Mesenchymal stem cell (in vitro differentiated cells and primary cell): ENCODE results near the gene EFEMP2.

Source experiments
- DNase-seq: peaks from one replicate; pipeline ENCODE4 v3.0.0-alpha.2; 2013
- H2AFZ ChIP-seq: one replicate; pipeline ENCODE4 v1.6.1; 2013; ENCODE audit warnings: low read depth, mild to moderate bottlenecking, control low read depth, inconsistent platforms, low read length, moderate library complexity
- H2AK5ac ChIP-seq: 2 replicates; pipeline ENCODE4 v1.6.1; 2013; ENCODE audit warnings: low read length, moderate library complexity, mild to moderate bottlenecking, inconsistent platforms; ENCODE audit not compliant: severe bottlenecking
- H2BK120ac ChIP-seq: one replicate; pipeline ENCODE4 v1.6.1; 2013; ENCODE audit warnings: low read depth, mild to moderate bottlenecking, inconsistent platforms, low read length, moderate library complexity
- H2BK12ac ChIP-seq, 2 experiments: one replicate each; pipeline ENCODE4 v1.6.1; 2013; ENCODE audit warnings: inconsistent platforms in 2 of 2, low read length in 2 of 2, mild to moderate bottlenecking in 2 of 2, moderate library complexity in 2 of 2, control low read depth in 1 of 2
- H2BK15ac ChIP-seq: one replicate; pipeline ENCODE4 v1.6.1; 2013; ENCODE audit warnings: mild to moderate bottlenecking, low read depth, inconsistent platforms; ENCODE audit not compliant: poor library complexity, severe bottlenecking
- H2BK5ac ChIP-seq: 2 replicates; pipeline ENCODE4 v1.6.1; 2013; ENCODE audit warnings: low read depth, mild to moderate bottlenecking, low read length, control low read depth, inconsistent platforms; ENCODE audit not compliant: poor library complexity, severe bottlenecking
- H3K14ac ChIP-seq, 2 experiments: one replicate each; pipeline ENCODE4 v1.6.1; 2013; ENCODE audit warnings: inconsistent platforms in 2 of 2, low read length in 2 of 2, control low read depth in 1 of 2, mild to moderate bottlenecking in 1 of 2, moderate library complexity in 1 of 2
- H3K18ac ChIP-seq, 2 experiments: one replicate each; pipeline ENCODE4 v1.6.1; 2013; ENCODE audit warnings: inconsistent platforms in 2 of 2, low read length in 2 of 2, control low read depth in 1 of 2, low read depth in 1 of 2, mild to moderate bottlenecking in 1 of 2
- H3K23ac ChIP-seq, 2 experiments: one replicate each; pipeline ENCODE4 v1.6.1; 2013; ENCODE audit warnings: inconsistent platforms in 2 of 2, low read length in 2 of 2, mild to moderate bottlenecking in 2 of 2, moderate library complexity in 2 of 2, control low read depth in 1 of 2
- H3K27ac ChIP-seq: 2 replicates; pipeline ENCODE4 v1.5.1; 2013; ENCODE audit warnings: mild to moderate bottlenecking, moderate library complexity, low read length, control low read depth, inconsistent platforms; ENCODE audit not compliant: poor library complexity, severe bottlenecking
- H3K27me3 ChIP-seq, 2 experiments: 2 replicates each; pipeline versions ENCODE4 v1.6.1 to v1.7.0; 2013; ENCODE audit warnings: low read length in 2 of 2, mild to moderate bottlenecking in 2 of 2, moderate library complexity in 2 of 2, control low read depth in 1 of 2, inconsistent platforms in 1 of 2; ENCODE audit not compliant: control insufficient read depth in 1 of 2, insufficient read depth in 1 of 2
- H3K36me3 ChIP-seq, 2 experiments: 2 replicates each; pipeline versions ENCODE4 v1.6.1 to v1.7.0; 2013; ENCODE audit warnings: low read length in 2 of 2, control low read depth in 1 of 2, inconsistent platforms in 1 of 2, low read depth in 1 of 2, mild to moderate bottlenecking in 1 of 2; ENCODE audit not compliant: insufficient read depth in 2 of 2, control insufficient read depth in 1 of 2
- H3K4ac ChIP-seq, 2 experiments: one replicate each; pipeline ENCODE4 v1.6.1; 2013; ENCODE audit warnings: inconsistent platforms in 2 of 2, low read length in 2 of 2, mild to moderate bottlenecking in 2 of 2, moderate library complexity in 2 of 2, control low read depth in 1 of 2, low read depth in 1 of 2
- H3K4me1 ChIP-seq: 2 replicates; pipeline ENCODE4 v1.6.1; 2013; ENCODE audit warnings: low read depth, low read length, control low read depth; ENCODE audit not compliant: control insufficient read depth, insufficient read depth
- H3K4me2 ChIP-seq: 2 replicates; pipeline ENCODE4 v1.6.1; 2013; ENCODE audit warnings: low read length, mild to moderate bottlenecking, inconsistent platforms; ENCODE audit not compliant: poor library complexity, severe bottlenecking
- H3K4me3 ChIP-seq, 2 experiments: 2 replicates each; pipeline versions ENCODE4 v1.5.1 to v1.7.0; 2013; ENCODE audit warnings: low read length in 2 of 2, mild to moderate bottlenecking in 2 of 2, control low read depth in 1 of 2, low read depth in 1 of 2; ENCODE audit not compliant: insufficient read depth in 1 of 2
- H3K79me1 ChIP-seq: replicated peaks from 2 replicates; pipeline ENCODE4 v1.6.1; 2013; ENCODE audit warnings: mild to moderate bottlenecking, control low read depth, low read length, inconsistent platforms; ENCODE audit not compliant: poor library complexity, severe bottlenecking
- H3K9ac ChIP-seq: 2 replicates; pipeline ENCODE4 v1.7.0; 2013; ENCODE audit warnings: mild to moderate bottlenecking, low read length, moderate library complexity
- H3K9me3 ChIP-seq: 2 replicates; pipeline ENCODE4 v1.7.0; 2013; ENCODE audit warnings: mild to moderate bottlenecking, low read length; ENCODE audit not compliant: control insufficient read depth
- H4K8ac ChIP-seq: one replicate; pipeline ENCODE4 v1.6.1; 2013; ENCODE audit warnings: inconsistent platforms, mild to moderate bottlenecking, low read length, moderate library complexity
- H4K91ac ChIP-seq: one replicate; pipeline ENCODE4 v1.6.1; 2013; ENCODE audit warnings: mild to moderate bottlenecking, low read length, inconsistent platforms
- WGBS: methylation state at CpG from one replicate; pipeline ENCODE4 v1.1.7; 2013; ENCODE audit warnings: mixed read lengths; 5-methylcytosine and 5-hydroxymethylcytosine counted together

Gene EFEMP2

DNA sequence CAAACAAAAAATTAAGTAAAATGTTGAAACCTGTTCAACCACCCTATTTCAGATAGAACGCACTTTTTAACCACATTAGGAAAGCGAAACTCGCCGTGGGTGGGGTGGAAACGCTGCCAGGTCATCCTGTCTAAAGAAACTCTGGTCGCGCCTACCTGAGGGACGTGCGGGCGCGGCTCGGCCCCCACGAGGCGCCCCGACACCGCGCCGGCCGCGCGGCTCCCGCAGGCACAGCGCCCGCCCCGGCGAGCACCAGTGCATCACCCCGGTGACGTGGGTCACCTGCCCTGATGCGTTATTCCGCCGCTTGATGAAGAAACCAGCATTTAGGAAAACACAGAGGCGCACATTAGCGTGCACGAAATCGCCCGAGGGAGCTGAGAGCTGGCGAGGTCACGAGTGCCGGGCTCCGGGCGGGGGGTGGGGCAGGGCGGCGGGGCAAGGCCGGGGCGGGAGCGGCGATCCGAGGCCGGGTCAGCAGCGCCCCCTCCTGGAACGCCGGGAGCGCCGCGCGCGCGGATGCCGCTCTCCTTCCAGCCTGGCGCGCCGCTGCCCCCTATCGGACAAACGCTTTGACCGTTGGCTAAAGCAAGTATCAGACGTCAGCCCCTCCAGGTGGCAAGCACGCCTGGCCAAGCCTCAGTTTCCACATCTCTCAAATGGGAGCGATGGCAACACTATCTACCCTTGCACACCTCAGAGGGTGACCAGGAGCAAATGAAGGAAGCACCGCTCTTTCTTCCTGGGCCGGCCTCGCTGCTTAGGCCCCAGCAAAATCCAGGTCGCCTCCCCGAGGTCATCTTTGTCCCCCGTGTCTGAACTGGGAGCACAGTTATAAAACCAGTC, 54.5 kb downstream of the EFEMP2 start:
- Histone ChIP-seq H2BK5ac (peak overlapping the region; percentile 75), H4K8ac (peak overlapping the region; percentile 80), H3K9ac (peak overlapping the region; percentile 96), H3K79me1 (no peaks in the 10 kb centered on the region), H2AK5ac (no peak overlapping the region), H2BK15ac (peak overlapping the region; percentile 50), H3K4ac (peak overlapping the region; percentile 81 to 97), H3K4me1 (no peaks in the 10 kb centered on the region), H2AFZ (peak overlapping the region; percentile 67), H3K36me3 (peaks cover 4 to 8% of the 10 kb centered on the region in 2 experiments), H3K4me2 (peak overlapping the region; percentile 94), H3K4me3 (peak overlapping the region; percentile 84 to 88), H2BK12ac (peak overlapping the region in 1 of 2 experiments; percentile 85), H4K91ac (peak overlapping the region; percentile 79), H3K23ac (peak overlapping the region in 1 of 2 experiments; percentile 73), H3K18ac (peak overlapping the region; percentile 90 to 99), H2BK120ac (peak overlapping the region; percentile 71), H3K27me3 (peaks cover 0 to 6% of the 10 kb centered on the region in 2 experiments), H3K9me3 (no peaks in the 10 kb centered on the region), H3K27ac (no peak overlapping the region), H3K14ac (peak overlapping the region in 1 of 2 experiments; percentile 100)
- DNase-seq: peak; percentile 82
- 7% methylated on average over 70 of the region's 74 CpGs for WGBS

DNA sequence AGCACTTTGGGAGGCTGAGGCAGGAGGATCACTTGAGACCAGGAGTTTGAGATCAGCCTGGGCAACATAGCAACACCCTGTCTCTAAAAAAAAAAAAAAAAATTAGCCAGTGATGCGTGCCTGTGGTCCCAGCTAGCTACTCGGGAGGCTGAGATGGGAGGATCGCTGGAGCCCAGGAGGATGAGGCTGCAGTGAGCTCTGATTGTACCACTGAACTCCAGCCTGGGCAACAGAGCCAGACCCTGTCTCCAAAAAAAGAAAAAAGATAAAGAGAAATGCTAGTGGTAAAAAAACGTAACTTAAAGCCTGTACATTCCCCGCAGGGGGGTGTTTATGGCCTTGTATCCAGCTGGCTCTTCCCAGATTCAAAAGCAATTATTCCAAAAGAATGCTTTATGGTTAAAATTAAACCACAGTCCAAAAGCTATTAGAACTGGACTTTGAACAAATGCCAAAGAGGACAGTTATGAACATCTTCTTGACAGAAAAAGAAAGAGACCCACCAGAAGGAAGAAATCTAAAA, 55.2 kb downstream of the EFEMP2 start:
- H3K14ac ChIP-seq: no peak overlapping the region
- no peak overlapping the region for H3K23ac ChIP-seq
- peak overlapping the region in 1 of 2 experiments; percentile 88 for H3K4me3 ChIP-seq

DNA sequence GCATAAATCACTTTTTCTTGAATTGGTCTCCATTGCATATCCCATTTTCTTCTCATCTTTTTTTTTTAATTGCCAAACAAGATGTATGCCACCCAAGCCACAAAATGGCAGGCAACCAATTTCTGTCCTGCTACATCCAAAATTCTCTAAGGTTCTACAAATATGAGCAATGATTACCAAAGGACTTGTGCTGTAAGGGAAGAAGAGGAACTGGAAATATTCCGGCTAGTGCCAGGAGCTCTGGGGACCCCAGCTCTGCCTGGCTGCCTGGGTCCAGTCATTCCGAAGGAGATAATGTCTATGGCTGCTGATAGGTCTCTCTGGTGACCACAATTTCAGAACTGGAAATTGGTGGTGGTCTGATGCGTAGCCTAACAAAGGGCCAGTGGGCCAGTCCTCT, 55.9 kb downstream of the EFEMP2 start:
- Histone ChIP-seq H2BK12ac (no peak overlapping the region), H3K4me3 (peak overlapping the region in 1 of 2 experiments; percentile 88), H3K4ac (no peak overlapping the region), H2AFZ (no peak overlapping the region), H4K8ac (no peak overlapping the region), H3K14ac (no peak overlapping the region), H3K79me1 (no peaks in the 10 kb centered on the region), H3K4me2 (no peak overlapping the region), H2BK15ac (peak overlapping the region; percentile 16), H3K27ac (no peak overlapping the region), H3K9me3 (no peaks in the 10 kb centered on the region), H3K27me3 (peaks cover 0 to 12% of the 10 kb centered on the region in 2 experiments), H3K23ac (no peak overlapping the region), H3K4me1 (no peaks in the 10 kb centered on the region), H2BK120ac (no peak overlapping the region), H3K9ac (peak overlapping the region; percentile 96), H2AK5ac (no peak overlapping the region), H3K36me3 (peaks cover 4 to 8% of the 10 kb centered on the region in 2 experiments), H3K18ac (no peak overlapping the region), H2BK5ac (no peak overlapping the region), H4K91ac (peak overlapping the region; percentile 59)
- WGBS: 96% methylated on average over 3 of the region's 3 CpGs
- no peak for DNase-seq

More for the DNA sequence above, 55.2 kb downstream of the EFEMP2 start:
- Histone ChIP-seq H4K8ac (no peak overlapping the region), H2BK15ac (no peak overlapping the region), H3K4ac (no peak overlapping the region), H2BK5ac (no peak overlapping the region), H3K9ac (peak overlapping the region; percentile 96), H3K4me2 (peak overlapping the region; percentile 2), H3K9me3 (no peaks in the 10 kb centered on the region), H2AK5ac (no peak overlapping the region), H3K27me3 (peaks cover 0 to 6% of the 10 kb centered on the region in 2 experiments), H3K79me1 (no peaks in the 10 kb centered on the region), H3K27ac (no peak overlapping the region), H4K91ac (no peak overlapping the region), H3K18ac (no peak overlapping the region), H2BK12ac (no peak overlapping the region), H3K36me3 (peaks cover 4 to 8% of the 10 kb centered on the region in 2 experiments), H2BK120ac (no peak overlapping the region), H3K4me1 (no peaks in the 10 kb centered on the region), H2AFZ (no peak overlapping the region)
- 69% methylated on average over 5 of the region's 5 CpGs for WGBS
- DNase-seq: peak; percentile 37
